ENCODE data around the gene FMNL1.

Gene FMNL1

GRCh38 chr17:45256114-45256966, 34.7 kb downstream of the FMNL1 start:
- no peak for DNase-seq (ENCODE audit: low read depth)

GRCh38 chr17:45257115-45257514, 35.4 kb downstream of the FMNL1 start:
- DNase-seq (ENCODE audit: low read depth): no peak

GRCh38 chr17:45258981-45259380, 37.3 kb downstream of the FMNL1 start:
- no peak for DNase-seq (ENCODE audit: low read depth)

- no peak for DNase-seq (ENCODE audit: low read depth)
Observed at GRCh38 chr17:45260204-45260783, 38.6 kb downstream of the FMNL1 start.

GRCh38 chr17:45261577-45262515, 40.2 kb downstream of the FMNL1 start, which contains the start of gene SPATA32:
SPATA32 (minus strand) TSS chr17:45262094; CDS start chr17:45262016, 78 bp downstream.
- peak; percentile 53 for DNase-seq (ENCODE audit: low read depth)

GRCh38 chr17:45262516-45263476, 41.1 kb downstream of the FMNL1 start:
- DNase-seq (ENCODE audit: low read depth): no peak

- no peak for DNase-seq (ENCODE audit: low read depth)
Observed at GRCh38 chr17:45263477-45263860, 41.8 kb downstream of the FMNL1 start.

GRCh38 chr17:45264430-45264829, 42.7 kb downstream of the FMNL1 start:
- no peak for DNase-seq (ENCODE audit: low read depth)

- no peak for DNase-seq (ENCODE audit: low read depth)
Observed at GRCh38 chr17:45264988-45265387, 43.3 kb downstream of the FMNL1 start.

- no peak for DNase-seq (ENCODE audit: low read depth)
Observed at GRCh38 chr17:45265821-45266220, 44.1 kb downstream of the FMNL1 start.

GRCh38 chr17:45266372-45266926, 44.8 kb downstream of the FMNL1 start:
- DNase-seq (ENCODE audit: low read depth): no peak

GRCh38 chr17:45267436-45268055, 45.9 kb downstream of the FMNL1 start:
- no peak for DNase-seq (ENCODE audit: low read depth)

- DNase-seq (ENCODE audit: low read depth): no peak
Observed at GRCh38 chr17:45269912-45270311, 48.2 kb downstream of the FMNL1 start.

GRCh38 chr17:45270828-45271418, 49.2 kb downstream of the FMNL1 start:
- peak; percentile 33 for DNase-seq (ENCODE audit: low read depth)

GRCh38 chr17:45271603-45272002, 49.9 kb downstream of the FMNL1 start:
- DNase-seq (ENCODE audit: low read depth): no peak

GRCh38 chr17:45273551-45273957, 51.9 kb downstream of the FMNL1 start:
- no peak for DNase-seq (ENCODE audit: low read depth)

GRCh38 chr17:45274033-45274432, 52.3 kb downstream of the FMNL1 start:
- DNase-seq (ENCODE audit: low read depth): no peak

- no peak for DNase-seq (ENCODE audit: low read depth)
Observed at GRCh38 chr17:45276031-45276430, 54.3 kb downstream of the FMNL1 start.

- DNase-seq (ENCODE audit: low read depth): peak; percentile 85
Observed at GRCh38 chr17:45277216-45277849, 55.6 kb downstream of the FMNL1 start.

- DNase-seq (ENCODE audit: low read depth): no peak
Observed at GRCh38 chr17:45277992-45278391, 56.3 kb downstream of the FMNL1 start.

Measured in activated gamma-delta T cell treated with anti-CD3 and anti-CD28 coated beads, Interleukin-2, amount 50 U/mL, for 16 hours (primary cell).